Left colon (tissue), 2 donors: Measurements from ENCODE around the gene DGKB. TPM values are rescaled to one million over a fixed set of nuclear protein-coding genes. Genes with fewer than 3 reads are reported as not detected.
A peak's percentile ranks its signal among the peaks of the same experiment; 100 is the strongest.

Experiments
- ATAC-seq: fragments of 200-7000 bp; cut with Tn5 transposase; one replicate; pipeline ENCODE4 v1.9.1; 2020; ENCODE audit warnings: mild to moderate bottlenecking, moderate library complexity
- DNase-seq, 2 donors: peaks; one replicate each; pipeline ENCODE4 v3.0.0-alpha.2; 2020
- intact Hi-C, 2 donors: fragments of 100-400 bp; cut with DNase I in 1 of 2; cut with micrococcal nuclease in 1 of 2; formaldehyde crosslinking; loops; one replicate each; pipeline versions ENCODE4 v1.11.2 to v1.14.0; 2022; cut with DNase I, micrococcal nuclease
- total RNA-seq, 2 donors: library from RNA; stranded (reverse); fragmentation: NEBNext Ultra II Directional; extraction: Animal tissue kit (Norgen Biotek cat#: 25700); gene quantifications; one replicate each; pipeline ENCODE4 v1.2.1, GENCODE V29; 2021
- donor health status: DM: no; HTN: no; CAD: no.
- donor health status: DM: yes; HTN: yes; CAD: no.

The DGKB gene
- total RNA-seq, 2 donors from 2014 or later, result 0.06 to 0.39 TPM

DNA sequence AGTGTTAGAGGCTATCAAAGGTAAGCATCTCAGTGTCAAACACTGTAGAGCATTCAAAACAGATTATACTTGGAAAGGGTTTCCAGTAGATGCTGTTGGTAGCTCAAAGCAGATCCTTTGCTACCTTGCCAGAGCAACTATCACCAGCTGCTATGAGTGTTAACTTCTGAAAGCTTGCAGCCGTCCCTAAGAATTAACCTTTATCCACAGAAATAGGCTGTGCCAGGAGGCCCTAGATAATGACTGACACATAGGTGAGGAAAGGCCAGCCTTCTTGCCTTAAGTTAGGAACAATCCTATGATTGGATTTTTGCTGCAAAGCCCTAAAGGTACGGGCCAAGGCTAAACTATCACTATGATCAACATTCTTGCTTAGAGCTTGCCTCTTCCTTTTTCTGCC is 263.2 kb downstream of the DGKB start:
- intact Hi-C loops, result no loop called here
- DNase-seq (no peak), ATAC-seq (peak; percentile 65)

DNA sequence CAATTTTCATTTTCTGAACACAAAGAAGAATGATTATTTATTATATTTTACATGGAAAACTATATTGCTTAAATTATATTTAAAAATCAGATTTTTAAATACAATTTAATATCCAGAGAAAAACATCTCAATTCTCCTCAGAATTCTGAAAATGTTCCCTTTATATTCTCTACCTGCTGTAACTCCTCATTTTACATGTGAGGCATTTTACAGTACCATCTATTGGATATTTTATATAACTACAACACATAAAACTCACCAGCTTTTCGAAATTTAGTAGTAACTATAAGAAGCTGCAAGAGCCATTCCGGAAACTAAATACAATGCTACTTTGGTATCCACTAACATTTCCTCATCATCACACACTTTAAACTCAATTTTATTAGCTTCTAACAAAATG is 264.6 kb downstream of the DGKB start:
- ATAC-seq, result no peak
- no peak for DNase-seq
- intact Hi-C loops, result no loop called here

DNA sequence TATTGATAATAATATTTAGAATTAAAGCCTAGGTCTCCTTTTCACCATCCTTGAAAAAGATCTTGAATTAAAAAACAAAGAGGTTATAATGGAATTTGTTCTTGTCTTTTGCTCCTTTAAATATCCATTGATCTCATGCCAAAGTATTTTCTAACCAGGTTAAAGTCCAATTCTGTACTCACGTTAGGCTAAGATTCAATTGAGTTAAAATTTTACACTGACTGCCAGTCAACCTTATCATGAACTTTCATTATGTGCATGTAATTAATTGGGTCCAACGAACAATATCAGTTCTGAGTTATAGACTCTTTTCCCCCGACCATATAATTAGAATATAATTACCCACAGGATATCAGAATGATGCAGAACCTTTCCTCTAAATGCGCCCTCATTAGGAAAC is 266.6 kb downstream of the DGKB start:
- intact Hi-C loops, result no loop called here
- DNase-seq, result no peak
- ATAC-seq, result peak; percentile 69

DNA sequence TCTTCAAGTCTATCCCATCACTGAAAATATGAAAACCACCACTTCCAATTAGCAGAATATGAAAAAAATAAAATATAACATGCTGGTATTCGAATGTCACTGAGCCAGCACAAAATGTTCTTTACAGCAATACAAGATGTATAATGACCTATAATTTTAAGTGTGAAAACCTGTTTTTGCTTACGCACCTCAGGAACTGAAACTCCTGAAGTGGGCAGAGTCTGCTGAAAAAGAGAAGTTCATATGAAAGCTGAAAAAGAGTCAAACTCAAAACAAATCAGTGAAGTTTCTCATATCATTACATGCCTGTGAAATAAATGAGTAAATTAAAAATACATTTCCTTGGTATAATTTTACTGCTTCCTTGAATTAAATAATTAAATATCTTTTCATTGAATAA is 272.5 kb downstream of the DGKB start:
- no peak for ATAC-seq
- intact Hi-C loops, result no loop called here
- DNase-seq, result no peak

DNA sequence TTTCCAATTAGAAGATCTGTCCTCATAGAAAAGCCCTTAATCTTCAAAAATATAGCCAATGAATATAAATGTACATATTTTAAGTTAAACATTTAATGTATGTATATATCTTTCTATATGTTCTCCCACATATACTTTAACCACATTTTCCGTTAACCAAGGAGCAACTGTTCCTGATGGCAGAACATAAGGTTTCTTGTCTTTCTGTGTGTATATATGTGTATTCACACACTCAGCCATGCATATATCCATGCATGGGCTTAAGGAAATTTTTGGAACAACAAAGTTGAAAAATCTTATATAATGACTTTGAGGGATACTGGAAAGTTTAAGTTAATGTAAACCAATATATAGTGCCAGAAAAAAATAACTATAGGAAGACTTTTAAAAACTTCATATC is 274.0 kb downstream of the DGKB start:
- intact Hi-C loops, result no loop called here
- ATAC-seq (no peak), DNase-seq (no peak)

DNA sequence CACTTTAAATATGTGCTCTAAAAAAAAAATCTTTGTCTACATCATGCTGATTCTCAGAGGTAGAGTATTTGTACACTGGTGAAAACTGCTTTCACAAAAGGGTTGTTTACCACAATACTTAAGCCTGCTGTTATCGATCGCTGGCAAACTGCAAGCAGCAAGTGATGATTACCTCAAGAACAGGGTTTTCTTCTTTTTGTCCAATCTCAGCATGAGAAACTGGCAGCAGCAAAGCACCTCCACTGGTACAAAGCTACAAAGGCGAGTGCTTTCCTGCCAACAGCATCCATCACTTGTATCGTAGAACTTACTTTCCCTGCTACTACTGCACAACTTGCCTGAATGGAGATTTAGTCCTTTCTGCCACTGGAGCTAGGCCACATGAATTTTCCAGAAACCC is 276.5 kb downstream of the DGKB start:
- intact Hi-C loops, result no loop called here
- no peak for DNase-seq
- no peak for ATAC-seq

DNA sequence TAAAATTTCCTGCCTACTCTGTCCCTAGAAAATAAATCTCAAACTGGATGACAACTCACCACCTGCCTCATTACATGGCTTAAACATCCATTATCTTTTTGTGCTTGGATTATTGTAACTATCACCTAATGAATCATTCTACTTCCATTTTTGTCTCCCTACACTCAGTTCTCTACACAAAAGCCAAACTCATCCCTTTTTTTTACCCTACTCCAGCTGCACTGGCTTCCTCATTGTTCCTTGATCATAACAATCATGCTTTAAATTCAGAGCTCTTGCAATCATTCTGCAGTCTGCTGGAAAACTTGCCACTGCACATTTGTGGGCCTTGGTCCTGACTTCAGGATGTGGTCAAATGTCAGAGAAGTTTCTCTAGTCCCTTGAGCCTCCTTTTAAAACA is 280.0 kb downstream of the DGKB start:
- intact Hi-C loops, result no loop called here
- DNase-seq (no peak), ATAC-seq (no peak)

DNA sequence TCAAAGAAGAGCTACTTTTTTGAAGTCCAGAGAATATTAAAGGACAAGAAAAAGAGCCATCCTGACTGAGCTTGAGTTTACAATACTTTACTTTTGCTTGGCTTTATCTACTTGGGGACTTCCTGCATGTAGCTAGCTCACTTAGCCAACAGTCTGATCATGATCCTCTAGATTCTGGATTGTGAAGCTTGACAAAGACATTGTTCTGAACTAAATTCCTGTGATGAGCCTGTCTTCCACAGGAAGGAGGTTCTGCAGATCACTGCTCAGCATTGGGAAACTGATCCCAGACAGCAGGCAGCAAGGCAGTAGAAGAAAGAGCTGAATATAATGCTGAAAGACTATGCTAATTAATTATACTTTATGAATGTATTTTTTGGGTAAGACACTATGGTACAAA is 296.4 kb downstream of the DGKB start:
- ATAC-seq (no peak), DNase-seq (no peak)
- intact Hi-C loops, result no loop called here

DNA sequence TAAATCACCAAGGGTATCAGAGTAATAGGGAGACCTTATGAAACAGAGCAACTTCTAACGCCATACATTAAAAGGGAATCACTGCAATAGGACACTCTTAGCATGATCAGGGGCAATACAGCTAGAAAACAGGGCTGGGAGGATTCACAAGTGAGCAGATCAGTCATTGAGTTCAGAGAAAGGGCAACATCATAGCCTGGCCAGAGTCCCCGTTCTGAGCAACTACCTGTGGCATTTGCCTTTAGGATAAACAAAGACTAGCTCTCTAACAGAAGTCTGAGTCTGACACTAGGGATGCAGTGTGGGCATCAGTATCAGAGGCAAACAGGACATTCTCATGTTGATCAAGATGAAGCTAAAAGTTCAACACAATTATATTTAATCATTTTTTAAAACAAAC is 297.9 kb downstream of the DGKB start:
- no peak for ATAC-seq

DNA sequence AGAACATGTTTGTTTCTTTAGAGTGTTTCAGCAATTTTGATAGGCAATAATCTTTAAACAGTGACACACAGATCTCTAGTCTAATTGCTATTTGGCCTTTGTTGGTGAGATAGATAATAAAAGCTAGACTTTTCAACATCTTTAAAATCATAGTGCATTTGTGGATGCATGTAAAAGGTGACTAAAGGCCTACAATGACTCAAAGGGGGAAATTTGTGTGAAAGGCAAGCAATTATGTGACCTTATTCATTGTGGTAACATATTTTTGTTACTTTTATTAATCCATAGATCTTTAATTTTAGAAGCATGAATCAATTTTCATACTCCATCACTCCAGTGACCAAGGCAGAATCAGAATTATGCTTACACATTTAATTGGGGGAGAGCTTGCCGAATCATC is 299.7 kb downstream of the DGKB start:
- ATAC-seq (no peak), DNase-seq (no peak)
- intact Hi-C loops, result no loop called here

More for the DNA sequence above, 297.9 kb downstream of the DGKB start:
- intact Hi-C loops, result no loop called here
- DNase-seq, result no peak

DNA sequence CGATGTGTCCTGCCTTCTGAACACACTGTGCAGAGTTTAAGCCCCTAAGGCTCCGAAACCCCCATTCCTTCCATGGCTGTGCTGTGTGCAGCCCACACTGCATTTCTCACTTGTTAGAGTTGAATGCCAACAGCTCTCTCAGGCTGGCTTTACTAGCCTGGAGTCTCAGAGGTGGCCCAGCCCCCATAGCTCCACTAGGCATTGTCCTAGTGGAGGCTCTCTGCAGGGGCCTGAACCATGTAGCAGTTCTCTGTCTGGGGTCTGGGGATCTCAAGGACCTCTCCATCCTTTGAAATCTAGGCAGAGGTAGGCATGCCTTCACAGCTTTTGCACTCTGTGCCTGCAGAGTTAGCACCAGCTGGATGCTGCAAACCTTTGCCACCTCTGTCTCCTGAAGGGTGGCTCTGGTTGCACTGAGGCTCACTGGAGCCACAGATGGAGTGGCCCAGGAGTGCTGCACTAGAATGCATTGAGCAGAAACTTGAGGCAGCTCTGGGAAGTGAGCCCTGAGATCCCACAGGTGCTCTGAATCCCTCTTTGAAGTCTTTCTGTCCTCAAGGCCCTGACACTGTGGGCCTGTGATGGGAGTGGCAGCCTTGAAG is 301.7 kb downstream of the DGKB start:
- DNase-seq, result no peak
- no peak for ATAC-seq
- intact Hi-C loops, result no loop called here

DNA sequence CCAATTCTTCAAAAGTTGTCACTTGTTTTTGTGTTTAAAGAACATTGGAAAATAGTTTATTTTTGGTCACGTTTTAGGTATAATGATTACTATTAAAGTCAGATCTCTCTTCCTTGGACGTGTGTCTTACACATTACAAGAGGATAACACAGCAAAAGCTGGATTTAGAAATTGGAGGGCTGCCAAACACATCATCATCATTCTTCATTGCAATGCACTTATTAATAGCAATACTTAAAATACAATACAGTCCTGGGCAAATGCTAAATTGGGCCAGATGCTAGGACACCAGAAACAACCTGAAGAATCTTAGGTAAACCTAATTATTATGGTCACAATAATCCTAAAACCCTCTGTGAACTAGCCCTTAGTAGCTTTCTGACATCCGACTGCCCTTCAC is 303.6 kb downstream of the DGKB start:
- DNase-seq (no peak), ATAC-seq (no peak)
- intact Hi-C loops, result no loop called here

DNA sequence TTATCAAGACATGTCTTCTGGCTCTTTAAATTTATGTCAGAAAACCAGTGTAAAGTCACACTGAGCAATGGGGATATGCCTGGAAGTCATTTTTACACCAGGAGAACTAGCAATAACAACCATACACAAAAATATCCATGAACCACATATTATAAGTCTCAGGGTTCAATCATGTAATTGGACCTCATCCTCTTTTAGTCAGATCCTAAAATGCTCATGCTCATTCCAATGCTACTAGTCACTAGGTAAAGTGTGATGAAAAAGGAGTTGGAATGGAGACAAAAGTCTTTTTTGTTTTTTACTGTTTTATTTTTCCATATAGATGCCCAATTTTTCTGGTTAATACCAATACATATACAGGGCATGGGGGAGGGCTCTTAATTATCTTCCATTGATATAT is 306.1 kb downstream of the DGKB start:
- no peak for DNase-seq
- no peak for ATAC-seq
- intact Hi-C loops, result no loop called here

DNA sequence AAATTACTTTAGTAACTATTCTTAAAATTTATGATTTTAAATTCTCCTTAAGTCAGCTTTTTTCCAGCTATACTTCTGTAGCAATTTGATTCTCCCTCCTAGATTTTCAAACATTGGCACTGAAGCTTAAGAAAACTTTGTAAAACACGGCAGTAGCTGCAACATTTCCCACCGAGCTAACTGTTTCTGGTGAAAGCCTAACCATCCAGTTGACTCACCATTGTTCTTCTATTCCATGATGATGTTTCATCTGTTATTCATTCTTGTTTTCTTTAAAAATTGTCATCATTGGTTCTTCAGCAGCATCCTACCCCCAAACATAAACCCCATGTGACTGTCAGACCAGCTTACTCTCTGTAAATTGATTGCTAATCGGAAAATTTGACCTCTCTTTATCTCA is 312.3 kb downstream of the DGKB start:
- ATAC-seq, result no peak
- DNase-seq, result no peak
- intact Hi-C loops, result no loop called here

DNA sequence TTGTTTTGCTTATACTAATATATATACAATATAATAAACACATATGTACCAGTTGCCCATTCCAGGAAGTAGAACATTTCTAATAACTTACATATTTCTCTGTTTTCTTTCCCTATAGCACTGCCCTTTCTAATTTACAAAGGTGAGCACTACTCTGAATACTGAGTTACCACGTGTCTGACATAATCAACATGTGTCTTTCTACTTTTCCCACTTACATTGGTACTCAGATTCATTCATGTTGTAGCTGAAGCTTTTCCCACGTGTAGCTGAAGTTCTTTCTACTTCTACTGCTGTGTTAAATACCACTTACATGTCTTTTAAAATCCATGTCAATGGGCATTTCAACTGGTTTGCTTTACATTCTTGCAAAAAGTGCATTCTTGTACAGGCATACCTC is 317.3 kb downstream of the DGKB start:
- DNase-seq (no peak), ATAC-seq (no peak)
- intact Hi-C loops, result no loop called here

DNA sequence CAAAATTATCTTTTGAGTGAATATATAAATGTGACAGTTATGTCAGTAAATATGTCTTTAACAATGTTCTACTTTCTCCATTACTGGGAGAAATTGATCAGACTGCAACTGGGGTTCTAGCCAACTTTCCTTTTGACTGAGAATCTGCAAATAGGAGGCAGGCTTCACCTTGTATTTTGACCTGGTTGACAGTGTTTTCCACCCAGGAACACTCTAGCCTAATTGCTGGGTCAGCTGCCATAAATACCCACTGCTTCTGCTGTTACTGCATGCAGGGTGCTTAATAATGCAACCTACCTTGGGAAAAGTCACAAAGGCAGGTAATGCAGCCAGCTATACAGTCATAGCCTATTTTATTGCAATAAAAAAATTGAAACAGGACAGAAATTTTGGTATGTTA is 319.0 kb downstream of the DGKB start:
- ATAC-seq, result no peak
- intact Hi-C loops, result no loop called here
- DNase-seq, result no peak

DNA sequence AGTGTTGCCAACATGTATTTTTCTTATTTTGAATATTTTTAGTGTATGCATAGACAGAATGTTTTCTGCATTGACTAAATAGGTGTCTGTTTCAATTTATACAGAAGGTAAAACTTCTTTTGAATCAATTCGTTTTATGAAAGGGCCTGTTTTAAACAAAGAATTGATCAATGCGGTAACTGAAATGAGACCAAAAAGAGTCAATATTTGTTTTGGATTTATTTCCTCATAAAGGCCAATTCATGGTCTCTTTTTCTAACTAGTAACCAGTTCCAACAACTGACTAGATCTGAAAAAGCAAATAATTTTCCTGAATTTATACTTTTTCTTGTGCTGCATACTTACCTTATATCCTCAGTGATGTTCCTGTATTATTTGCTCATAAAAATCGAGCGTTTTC is 320.5 kb downstream of the DGKB start:
- intact Hi-C loops, result no loop called here
- DNase-seq (no peak), ATAC-seq (no peak)

DNA sequence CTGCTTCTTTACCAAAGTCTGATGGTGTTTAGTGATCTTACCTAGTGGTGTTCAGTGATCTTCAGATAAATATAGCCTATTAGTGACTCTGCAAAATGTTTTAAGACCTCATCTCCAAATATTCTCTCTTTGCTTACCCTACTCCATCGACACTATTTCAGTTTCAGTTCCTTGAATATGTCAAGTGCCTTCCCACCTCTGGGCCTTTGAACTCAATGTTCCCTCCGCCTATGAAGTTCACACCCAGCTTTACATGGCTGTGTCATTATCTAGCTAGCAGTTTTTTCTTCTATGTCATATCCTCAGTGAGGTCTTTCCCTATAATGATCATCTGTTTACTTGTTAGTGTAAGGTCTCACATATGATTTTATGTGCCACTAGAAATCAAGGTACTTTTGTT is 322.6 kb downstream of the DGKB start:
- intact Hi-C loops, result no loop called here
- DNase-seq, result peak; percentile 35 to 46
- ATAC-seq, result peak; percentile 99

DNA sequence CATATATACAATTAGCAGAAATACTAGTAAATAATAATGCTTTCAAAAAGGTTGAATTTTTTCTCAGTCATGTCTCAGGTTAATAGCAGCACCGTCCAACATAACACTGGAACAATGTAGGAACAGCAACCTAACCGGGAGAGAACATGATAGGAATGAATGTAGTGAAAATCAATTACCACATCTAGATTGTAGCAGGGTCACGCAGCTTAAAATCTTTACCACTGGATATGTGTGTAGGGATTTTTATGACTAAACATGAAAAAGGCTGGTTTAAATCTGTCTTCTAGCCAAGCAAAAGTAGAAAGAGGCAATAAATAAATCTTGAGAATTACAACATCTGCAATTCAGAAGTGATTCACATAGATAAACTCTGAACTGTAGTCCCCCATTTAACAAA is 326.0 kb downstream of the DGKB start:
- no peak for DNase-seq
- intact Hi-C loops, result no loop called here
- ATAC-seq, result no peak

DNA sequence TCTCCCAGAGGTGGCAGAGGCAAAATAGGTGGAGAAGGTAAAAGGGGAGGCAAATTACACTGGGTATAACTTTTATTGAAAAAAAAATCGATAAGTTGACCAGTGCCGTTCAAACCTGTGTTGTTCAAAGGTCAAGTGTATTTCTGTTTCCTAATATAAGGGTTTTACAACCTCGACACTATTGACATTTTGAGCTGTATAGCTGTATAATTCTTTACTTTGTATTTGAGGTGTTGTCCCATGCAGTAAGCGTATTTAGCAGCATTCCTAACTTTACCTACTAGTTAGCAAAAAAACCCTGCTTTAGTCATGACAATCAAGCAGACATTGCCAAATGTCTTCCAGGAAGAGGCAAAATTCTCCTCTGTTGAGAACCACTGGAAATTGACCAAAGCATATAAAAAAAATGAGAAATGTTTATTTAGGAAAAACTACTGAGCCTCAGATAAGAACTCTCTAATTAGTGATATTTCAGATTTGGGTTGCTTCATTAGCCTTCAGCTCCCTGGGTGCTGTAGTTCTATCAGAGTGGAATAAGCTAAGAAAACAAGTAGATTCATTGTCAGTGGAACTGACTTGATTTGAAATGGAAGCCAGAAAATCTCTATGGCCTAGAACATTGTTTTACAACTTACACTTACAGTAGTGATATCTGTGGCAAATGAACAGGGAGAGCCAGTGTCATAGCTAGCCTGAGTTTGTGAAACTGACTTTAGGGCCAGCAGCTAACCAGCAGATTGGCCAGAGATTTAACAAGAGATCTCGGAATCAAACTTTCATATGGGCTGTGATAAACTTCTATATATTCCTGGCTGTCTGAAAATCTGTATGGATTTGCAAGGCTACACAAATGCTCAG is 331.6 kb downstream of the DGKB start:
- ATAC-seq, result peak; percentile 94
- intact Hi-C loops, result no loop called here
- DNase-seq, result no peak

DNA sequence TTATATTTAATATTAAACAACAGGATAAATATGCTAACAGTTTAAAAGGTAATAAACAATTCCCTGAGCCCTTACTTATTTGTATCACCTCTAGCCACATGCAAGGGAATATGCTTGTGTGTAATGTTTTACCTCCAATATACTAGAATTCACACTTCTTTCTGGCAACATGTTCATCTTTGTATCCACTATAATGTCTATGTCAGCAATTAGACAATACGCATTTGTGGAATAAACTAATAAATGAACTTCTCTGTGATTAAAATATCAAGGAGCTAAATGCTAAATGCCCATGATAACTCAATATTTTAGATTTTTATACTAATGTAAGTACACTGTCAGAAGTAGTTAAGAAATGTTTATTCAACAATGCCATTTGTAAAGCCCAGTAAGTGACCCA is 350.5 kb downstream of the DGKB start:
- intact Hi-C loops, result no loop called here
- ATAC-seq (no peak), DNase-seq (no peak)
